ENCODE measurements around the gene PLA2G2D. TPM values are rescaled to one million over a fixed set of nuclear protein-coding genes. Genes with fewer than 3 reads are reported as not detected.
A peak's percentile ranks its signal among the peaks of the same experiment; 100 is the strongest.

The PLA2G2D gene
- polyA plus RNA-seq, 3 donors = 0.08 TPM; not detected in 1

- Histone ChIP-seq H3K36me3 (replicated peaks in 1 of 2; ENCODE audit: control insufficient read depth in 1 of 2, insufficient read depth in 2 of 2, low read length in 2 of 2) (no peaks in the 10 kb centered on the region), H3K9me3 (replicated peaks in 1 of 2; ENCODE audit: control insufficient read depth in 1 of 2, insufficient read depth in 1 of 2, low read length in 2 of 2) (no peaks in the 10 kb centered on the region), H3K9ac (ENCODE audit: insufficient read depth, low read length, poor library complexity, severe bottlenecking) (no peak overlapping the region), H4K20me1 (ENCODE audit: insufficient read depth, low read length) (no peaks in the 10 kb centered on the region), H3K4me3 (replicated peaks in 1 of 3; ENCODE audit: low read depth in 2 of 3, low read length in 3 of 3) (no peak overlapping the region), H3K4me1 (ENCODE audit: control insufficient read depth in 1 of 2, insufficient read depth in 2 of 2, low read length in 2 of 2) (peaks cover 8 to 13% of the 10 kb centered on the region in 2 donors), H3K27me3 (ENCODE audit: control insufficient read depth in 2 of 2, insufficient read depth in 2 of 2, low read length in 2 of 2) (peaks cover 0 to 19% of the 10 kb centered on the region in 2 donors), H3K79me2 (ENCODE audit: insufficient read depth, low read length) (no peaks in the 10 kb centered on the region), H2AFZ (ENCODE audit: insufficient read depth, low read depth, low read length, poor library complexity, severe bottlenecking) (no peak overlapping the region), H3K27ac (ENCODE audit: low read depth in 1 of 2, low read length in 2 of 2) (no peak overlapping the region), H3K4me2 (replicated peaks; ENCODE audit: extremely low read depth, low read length, poor library complexity, severe bottlenecking) (no peak overlapping the region)
- intact Hi-C loops (cut with micrococcal nuclease) = no loop called here
- peak overlapping the region in 1 of 2 donors; percentile 19 for H3K4me3 Mint-ChIP-seq
- H3K27ac Mint-ChIP-seq = no peak overlapping the region
- H3K27me3 Mint-ChIP-seq (ENCODE audit: low read depth in 3 of 3) = peaks cover 22 to 45% (median 34%) of the 10 kb centered on the region in 3 donors
- DNase-seq = no peak
- H3K4me1 Mint-ChIP-seq = peaks cover 12% of the 10 kb centered on the region
- no peaks in the 10 kb centered on the region for H3K36me3 Mint-ChIP-seq
- H3K9me3 Mint-ChIP-seq = peaks cover 0 to 9% (median 0%) of the 10 kb centered on the region in 7 donors
- 80% methylated on average over 4 of the region's 8 CpGs for WGBS (ENCODE audit: insufficient coverage)
- no peak for TF ChIP-seq CTCF (IDR thresholded peaks at IDR 0.05)
These were observed 41.1 kb downstream of the PLA2G2D start for GRCh38 chr1:20078171-20078651.

GRCh38 chr1:20076710-20077461 lies 42.5 kb downstream of the PLA2G2D start:
- H3K4me3 ChIP-seq (replicated peaks in 1 of 3; ENCODE audit: low read depth in 2 of 3, low read length in 3 of 3) = no peak overlapping the region
- TF ChIP-seq CTCF (IDR thresholded peaks at IDR 0.05) = no peak
- intact Hi-C loops (cut with micrococcal nuclease) = no loop called here
- 89% methylated on average over 2 of the region's 5 CpGs for WGBS (ENCODE audit: insufficient coverage)
- no peaks in the 10 kb centered on the region for H3K79me2 ChIP-seq (ENCODE audit: insufficient read depth, low read length)
- Mint-ChIP-seq H3K27me3 (ENCODE audit: low read depth in 3 of 3) (peaks cover 18 to 39% (median 34%) of the 10 kb centered on the region in 3 donors), H3K4me1 (peaks cover 12% of the 10 kb centered on the region), H3K27ac (no peak overlapping the region), H3K4me3 (no peak overlapping the region), H3K9me3 (peaks cover 0 to 9% (median 0%) of the 10 kb centered on the region in 7 donors), H3K36me3 (no peaks in the 10 kb centered on the region)
- H3K4me1 ChIP-seq (ENCODE audit: control insufficient read depth in 1 of 2, insufficient read depth in 2 of 2, low read length in 2 of 2) = peaks cover 8 to 13% of the 10 kb centered on the region in 2 donors
- H3K27ac ChIP-seq (ENCODE audit: low read depth in 1 of 2, low read length in 2 of 2) = no peak overlapping the region
- no peaks in the 10 kb centered on the region for H3K9me3 ChIP-seq (replicated peaks in 1 of 2; ENCODE audit: control insufficient read depth in 1 of 2, insufficient read depth in 1 of 2, low read length in 2 of 2)
- H3K27me3 ChIP-seq (ENCODE audit: control insufficient read depth in 2 of 2, insufficient read depth in 2 of 2, low read length in 2 of 2) = peaks cover 0 to 16% of the 10 kb centered on the region in 2 donors
- H2AFZ ChIP-seq (ENCODE audit: insufficient read depth, low read depth, low read length, poor library complexity, severe bottlenecking) = no peak overlapping the region
- no peaks in the 10 kb centered on the region for H4K20me1 ChIP-seq (ENCODE audit: insufficient read depth, low read length)
- H3K4me2 ChIP-seq (replicated peaks; ENCODE audit: extremely low read depth, low read length, poor library complexity, severe bottlenecking) = no peak overlapping the region
- DNase-seq = no peak
- H3K9ac ChIP-seq (ENCODE audit: insufficient read depth, low read length, poor library complexity, severe bottlenecking) = no peak overlapping the region
- no peaks in the 10 kb centered on the region for H3K36me3 ChIP-seq (replicated peaks in 1 of 2; ENCODE audit: control insufficient read depth in 1 of 2, insufficient read depth in 2 of 2, low read length in 2 of 2)

All from CD14-positive monocyte (primary cell).